Measurements from ENCODE around the gene POP4.

POP4 gene

GRCh38 chr19:29665826-29666577 lies 59.9 kb downstream of the POP4 start:
- DNase-seq, result no peak
